GM12875 (cell line): ENCODE data around the gene ACTR2.

ENCODE experiments used
- H3K4me3 ChIP-seq: one replicate; pipeline ENCODE4 v1.5.1; 2011; ENCODE audit warnings: low read depth, low read length, control low read depth
- TF ChIP-seq, protein P1 (sequence below): IDR thresholded peaks from 2 replicates; pipeline ENCODE4 v1.5.1; 2011; ENCODE audit warnings: low read depth, mild to moderate bottlenecking, control low read depth, inconsistent platforms, low read length, moderate library complexity, borderline replicate concordance; ENCODE audit not compliant: insufficient read depth

ACTR2 gene

GRCh38 chr2:65281627-65282351 is 54.2 kb downstream of the ACTR2 start:
- no peak overlapping the region for H3K4me3 ChIP-seq
- TF ChIP-seq, protein P1, sequence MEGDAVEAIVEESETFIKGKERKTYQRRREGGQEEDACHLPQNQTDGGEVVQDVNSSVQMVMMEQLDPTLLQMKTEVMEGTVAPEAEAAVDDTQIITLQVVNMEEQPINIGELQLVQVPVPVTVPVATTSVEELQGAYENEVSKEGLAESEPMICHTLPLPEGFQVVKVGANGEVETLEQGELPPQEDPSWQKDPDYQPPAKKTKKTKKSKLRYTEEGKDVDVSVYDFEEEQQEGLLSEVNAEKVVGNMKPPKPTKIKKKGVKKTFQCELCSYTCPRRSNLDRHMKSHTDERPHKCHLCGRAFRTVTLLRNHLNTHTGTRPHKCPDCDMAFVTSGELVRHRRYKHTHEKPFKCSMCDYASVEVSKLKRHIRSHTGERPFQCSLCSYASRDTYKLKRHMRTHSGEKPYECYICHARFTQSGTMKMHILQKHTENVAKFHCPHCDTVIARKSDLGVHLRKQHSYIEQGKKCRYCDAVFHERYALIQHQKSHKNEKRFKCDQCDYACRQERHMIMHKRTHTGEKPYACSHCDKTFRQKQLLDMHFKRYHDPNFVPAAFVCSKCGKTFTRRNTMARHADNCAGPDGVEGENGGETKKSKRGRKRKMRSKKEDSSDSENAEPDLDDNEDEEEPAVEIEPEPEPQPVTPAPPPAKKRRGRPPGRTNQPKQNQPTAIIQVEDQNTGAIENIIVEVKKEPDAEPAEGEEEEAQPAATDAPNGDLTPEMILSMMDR: no peak

DNA sequence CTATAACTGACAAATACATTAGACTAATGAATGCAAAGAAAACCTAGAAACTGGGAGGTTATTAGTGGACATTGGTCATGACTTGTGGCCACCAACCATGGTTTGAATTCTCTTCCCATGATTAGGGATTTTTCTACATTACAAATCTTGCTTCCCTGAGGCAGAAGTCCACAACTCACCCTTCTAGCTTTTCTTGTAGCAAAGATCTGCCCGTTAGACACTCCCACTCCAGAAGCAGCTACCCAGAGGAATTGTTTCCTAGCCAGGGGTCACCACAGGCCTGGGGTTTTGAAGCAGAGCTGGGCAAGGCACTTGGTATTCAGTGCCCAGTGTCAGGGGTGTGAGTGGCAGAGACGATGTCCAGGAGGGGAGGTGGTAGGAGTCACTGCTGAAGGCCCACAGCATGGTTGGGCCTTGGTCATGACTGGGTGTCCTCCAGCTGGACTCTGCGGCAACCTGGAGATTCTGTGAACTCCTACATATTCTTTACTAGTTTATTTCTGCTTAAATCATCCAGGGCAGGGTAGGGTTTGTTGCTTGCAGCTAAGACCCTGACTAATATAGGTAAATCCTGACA is 54.9 kb downstream of the ACTR2 start:
- no peak overlapping the region for H3K4me3 ChIP-seq
- TF ChIP-seq, protein P1: no peak

GRCh38 chr2:65287364-65287763 is 59.7 kb downstream of the ACTR2 start:
- TF ChIP-seq, protein P1: no peak
- H3K4me3 ChIP-seq: no peak overlapping the region

DNA sequence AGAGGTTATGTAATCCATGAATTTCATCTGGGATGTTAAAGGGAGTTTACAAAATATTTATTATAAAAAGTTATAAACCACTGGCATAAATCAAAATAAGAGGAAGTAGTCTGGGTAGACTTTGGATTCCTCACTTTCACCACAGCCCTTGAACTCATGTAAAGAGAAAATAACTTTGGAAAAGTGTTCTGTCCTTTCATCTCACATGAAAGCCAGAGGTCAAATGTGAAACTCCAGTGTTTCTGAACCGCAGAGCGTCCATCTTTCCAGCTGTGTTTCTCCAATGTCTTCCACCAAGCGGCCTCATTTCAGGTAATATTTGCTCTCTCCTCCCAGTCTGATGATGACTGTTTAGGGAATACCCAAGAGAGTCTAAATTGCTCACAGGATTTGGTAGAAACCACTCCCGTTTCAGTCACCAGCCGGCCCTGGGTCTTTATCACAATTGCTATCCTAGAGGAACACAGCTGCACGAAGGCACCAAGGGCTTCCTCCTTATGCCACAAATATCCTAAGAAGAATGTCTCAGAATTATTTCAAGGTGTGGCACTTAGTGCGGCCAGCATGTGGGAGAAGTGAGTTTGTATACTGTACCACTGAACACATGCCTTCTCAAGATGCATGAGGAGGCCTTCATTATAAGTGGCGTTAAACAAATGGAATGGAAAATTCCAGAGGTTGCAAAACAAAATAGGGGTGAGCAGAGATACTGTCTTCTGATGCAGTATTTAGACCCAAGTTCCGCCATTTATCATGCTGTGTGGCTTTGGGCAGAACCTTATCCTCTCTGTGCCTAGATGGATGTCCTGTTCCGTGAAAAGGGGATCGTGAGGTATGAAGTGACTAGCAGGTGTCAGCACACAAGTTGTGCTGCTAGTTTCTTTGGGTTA is 63.8 kb downstream of the ACTR2 start:
- H3K4me3 ChIP-seq: no peak overlapping the region
- TF ChIP-seq, protein P1: no peak

DNA sequence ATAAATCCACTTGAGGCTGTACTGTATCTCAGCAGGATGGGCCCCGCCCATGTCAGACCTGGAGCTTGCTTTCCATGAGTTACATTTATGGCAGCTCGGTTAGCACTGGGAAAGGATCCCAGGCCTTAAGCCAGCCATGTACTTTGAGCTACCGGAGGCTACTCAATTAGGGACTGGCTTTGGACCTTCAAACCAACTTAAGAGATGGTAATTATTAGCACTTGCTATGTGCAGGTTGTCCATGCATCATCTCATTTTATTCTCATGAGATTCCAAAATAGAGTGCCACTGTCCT is 64.4 kb downstream of the ACTR2 start:
- TF ChIP-seq, protein P1: no peak
- H3K4me3 ChIP-seq: no peak overlapping the region

GRCh38 chr2:65292461-65293011 is 64.9 kb downstream of the ACTR2 start:
- H3K4me3 ChIP-seq: no peak overlapping the region
- TF ChIP-seq, protein P1: no peak

DNA sequence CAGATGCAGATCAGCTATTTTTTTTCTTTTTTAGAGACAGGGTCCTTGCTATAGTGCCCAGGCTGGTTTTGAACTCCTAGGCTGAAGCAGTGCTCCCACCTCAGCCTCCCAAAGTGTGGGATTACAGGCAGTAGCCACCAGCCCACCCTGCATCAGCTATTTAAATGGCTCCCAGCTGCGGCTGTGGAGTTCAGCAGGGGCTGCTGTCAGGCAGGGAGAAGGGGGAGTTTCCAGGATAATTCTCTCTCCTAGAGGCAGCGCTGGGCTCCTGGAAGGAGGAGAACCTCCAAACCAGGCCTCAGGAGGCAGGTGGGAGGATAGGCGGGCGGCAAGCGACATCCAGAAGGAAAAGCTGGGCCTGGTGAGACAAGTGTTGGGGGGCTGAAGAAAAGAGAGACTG is 65.7 kb downstream of the ACTR2 start:
- TF ChIP-seq, protein P1: no peak
- H3K4me3 ChIP-seq: no peak overlapping the region
